Fibroblast of villous mesenchyme (primary cell): ENCODE measurements around the gene CXCL12. TPM values are rescaled to one million over a fixed set of nuclear protein-coding genes. Genes with fewer than 3 reads are reported as not detected.

ENCODE experiments used
- DNase-seq: peaks from one replicate; pipeline ENCODE4 v3.0.0-alpha.2; 2010; ENCODE audit warnings: low read depth
- H3K4me3 ChIP-seq: 2 replicates; pipeline ENCODE4 v1.5.1; 2011; ENCODE audit warnings: low read depth, mild to moderate bottlenecking, low read length
- CTCF ChIP-seq: IDR thresholded peaks from 2 replicates; pipeline ENCODE4 v1.5.1; 2012; ENCODE audit warnings: low read depth, mild to moderate bottlenecking, low read length; ENCODE audit not compliant: insufficient read depth
- total RNA-seq: library from RNA; depleted of rRNA; stranded (reverse); fragments of >200 nt; gene quantifications from 2 replicates; pipeline ENCODE4 v1.2.3, GENCODE V29; 2012

CXCL12 gene
- total RNA-seq, 1 donor: 67.4 TPM

- no peak for TF ChIP-seq CTCF
- H3K4me3 ChIP-seq: no peak overlapping the region
- no peak for DNase-seq
Measured at GRCh38 chr10:44380829-44381600, 3.9 kb downstream of the CXCL12 start.

GRCh38 chr10:44379907-44380306 is 5.0 kb downstream of the CXCL12 start:
- no peak for TF ChIP-seq CTCF
- H3K4me3 ChIP-seq: no peak overlapping the region
- DNase-seq: no peak

DNA sequence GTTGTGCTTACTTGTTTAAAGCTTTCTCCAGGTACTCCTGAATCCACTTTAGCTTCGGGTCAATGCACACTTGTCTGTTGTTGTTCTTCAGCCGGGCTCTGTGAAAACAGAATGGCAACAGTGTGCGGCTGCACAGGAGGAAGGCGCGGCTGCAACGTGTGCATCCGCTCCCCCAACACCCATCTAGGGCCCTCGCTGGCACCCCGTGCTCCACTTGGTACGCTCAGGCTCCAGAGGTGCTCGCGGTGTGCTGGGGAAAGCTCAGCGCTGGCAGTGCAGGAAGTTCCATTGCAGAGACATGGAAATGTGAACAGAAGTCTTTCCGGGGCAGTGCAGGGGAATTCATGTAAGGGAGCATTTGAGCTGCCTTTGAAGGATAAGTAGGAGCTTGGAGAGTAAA is 6.3 kb downstream of the CXCL12 start:
- no peak for DNase-seq
- no peak for TF ChIP-seq CTCF
- no peak overlapping the region for H3K4me3 ChIP-seq

GRCh38 chr10:44377651-44378310 is 7.1 kb downstream of the CXCL12 start:
- no peak overlapping the region for H3K4me3 ChIP-seq
- TF ChIP-seq CTCF: no peak
- DNase-seq: no peak

DNA sequence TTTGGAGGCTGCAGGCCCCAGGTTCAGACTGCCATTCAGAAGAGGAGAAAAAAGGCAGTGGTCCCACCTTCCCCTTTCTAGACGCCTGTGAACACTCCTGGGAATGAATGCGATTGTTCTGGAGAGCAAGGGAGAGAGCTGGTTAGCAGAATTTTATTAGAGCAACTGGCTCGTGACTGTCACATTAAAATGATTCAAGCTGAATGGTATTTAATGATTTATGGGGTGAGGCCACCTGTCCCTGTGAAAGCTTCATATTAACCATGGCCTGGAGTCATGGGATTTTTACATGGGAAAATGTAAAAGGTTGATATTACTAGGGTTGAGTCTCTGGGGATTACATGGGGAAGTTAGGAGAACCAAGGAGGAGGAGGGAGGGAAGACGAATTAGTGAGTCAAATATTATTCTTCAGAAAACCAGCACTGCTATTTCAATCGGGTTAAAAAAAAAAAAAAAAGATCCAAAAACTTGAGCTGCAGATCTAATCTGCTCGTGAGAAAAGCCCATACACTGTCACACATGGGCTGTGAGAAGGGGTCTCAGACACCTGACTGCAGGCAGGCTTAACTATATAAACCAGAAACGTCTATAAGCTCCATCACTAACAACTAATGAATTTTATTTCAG is 8.3 kb downstream of the CXCL12 start:
- no peak overlapping the region for H3K4me3 ChIP-seq
- peak; percentile 18 for DNase-seq
- no peak for TF ChIP-seq CTCF

- no peak for DNase-seq
- no peak for TF ChIP-seq CTCF
- H3K4me3 ChIP-seq: no peak overlapping the region
Measured at GRCh38 chr10:44374155-44374554, 10.7 kb downstream of the CXCL12 start.
